GM12878 (cell line): ENCODE measurements around the gene SMC3.

Experiments
- CTCF ChIP-seq, 3 experiments: IDR thresholded peaks in 2 of 3; conservative IDR thresholded peaks in 1 of 3; 2 replicates each; pipeline ENCODE4 v1.5.1; 2011; ENCODE audit warnings: low read depth in 3 of 3, low read length in 3 of 3, mild to moderate bottlenecking in 3 of 3, control low read depth in 2 of 3, moderate library complexity in 2 of 3, inconsistent platforms in 1 of 3, mixed read lengths in 1 of 3; ENCODE audit not compliant: control insufficient read depth in 2 of 3, insufficient read depth in 1 of 3; ENCODE audit errors: extremely low read depth in 1 of 3
- SIN3A ChIP-seq: IDR thresholded peaks from 2 replicates; pipeline ENCODE4 v1.6.1; 2012; ENCODE audit warnings: low read depth, low read length, improper control_type of control experiment

DNA sequence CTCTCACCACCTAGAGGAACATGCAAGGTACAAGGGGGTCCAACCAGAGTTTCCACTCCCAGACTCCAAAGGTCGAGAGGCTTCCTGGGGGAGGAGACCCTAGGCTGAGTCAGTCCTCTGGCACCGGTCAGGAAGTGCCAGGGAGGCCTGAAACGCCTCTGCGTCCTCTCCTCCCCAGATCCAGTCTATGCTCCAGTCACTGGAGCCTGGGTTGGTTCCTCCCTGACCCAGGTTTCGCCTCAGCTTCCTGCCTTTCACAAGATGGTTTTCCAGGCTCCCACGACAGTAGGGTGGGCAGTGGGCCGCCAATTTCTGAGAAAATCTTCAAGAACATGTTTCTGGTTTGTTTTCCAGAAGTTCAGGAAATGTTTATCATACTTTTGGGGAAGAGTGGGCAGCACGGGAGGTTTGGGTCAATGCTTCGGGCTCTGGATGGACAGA is 39.7 kb upstream of the SMC3 start:
- TF ChIP-seq SIN3A (no peak), CTCF (IDR thresholded peaks at IDR 0.05 in 2 of 3, conservative IDR thresholded peaks at IDR 0.05 in 1 of 3; ENCODE audit: control insufficient read depth in 2 of 3, extremely low read depth in 1 of 3, insufficient read depth in 1 of 3, low read depth in 3 of 3, low read length in 3 of 3) (no peak)
